Activated B cell treated with CpG ODN at 0.5 μM for 24 hours (primary cell): ENCODE results near the gene TMEM115. TPM values are rescaled to one million over a fixed set of nuclear protein-coding genes. Genes with fewer than 3 reads are reported as not detected.

Experiments
- ATAC-seq: fragments of 200-7000 bp; cut with Tn5 transposase; one replicate; pipeline ENCODE4 v1.10.0; 2021; ENCODE audit warnings: low read depth, mild to moderate bottlenecking, moderate library complexity
- CTCF ChIA-PET: fragments of 350-600 bp; sonication (Branson Sonifier 250); formaldehyde crosslinking; loops from one replicate; lab custom pipeline; 2021; ENCODE audit warnings: antibody characterized with exemption; lab: Charles Lee
- POLR2A ChIA-PET: fragments of 350-600 bp; sonication (Branson Sonifier 250); formaldehyde crosslinking; loops from one replicate; lab custom pipeline; 2021; ENCODE audit warnings: antibody characterized with exemption; lab: Charles Lee
- DNase-seq: peaks from one replicate; pipeline ENCODE4 v3.0.0; 2022
- H3K27ac Mint-ChIP-seq: one replicate; pipeline ENCODE4 v1.8.0; 2020; ENCODE audit warnings: mixed read lengths
- H3K27me3 Mint-ChIP-seq: one replicate; pipeline ENCODE4 v1.8.0; 2021; ENCODE audit warnings: mixed read lengths
- H3K36me3 Mint-ChIP-seq: one replicate; pipeline ENCODE4 v1.8.0; 2021; ENCODE audit warnings: low read depth, mixed read lengths
- H3K4me1 Mint-ChIP-seq: one replicate; pipeline ENCODE4 v1.8.0; 2021; ENCODE audit warnings: mixed read lengths
- H3K4me3 Mint-ChIP-seq: one replicate; pipeline ENCODE4 v1.8.0; 2020; ENCODE audit warnings: mild to moderate bottlenecking, mixed read lengths
- H3K9me3 Mint-ChIP-seq: one replicate; pipeline ENCODE4 v1.8.0; 2020; ENCODE audit warnings: mixed read lengths
- CTCF ChIP-seq: fragments of 200-600 bp; IDR thresholded peaks from one replicate; pipeline ENCODE4 v1.8.0; 2022; ENCODE audit warnings: antibody characterized with exemption, mild to moderate bottlenecking
- intact Hi-C: fragments of 100-400 bp; cut with micrococcal nuclease; formaldehyde crosslinking; loops from one replicate; pipeline ENCODE4 v1.15.1; 2024
- total RNA-seq: library from RNA; stranded (reverse); gene quantifications from 2 replicates; pipeline ENCODE4 v1.2.3, GENCODE V29; 2022

Gene TMEM115
- total RNA-seq, 1 donor from 2014 or later: 19.6 TPM

- Mint-ChIP-seq H3K4me1 (peaks cover 17% of the 10 kb centered on the region), H3K27ac (no peak overlapping the region), H3K27me3 (peaks cover 2% of the 10 kb centered on the region), H3K36me3 (no peaks in the 10 kb centered on the region), H3K9me3 (no peaks in the 10 kb centered on the region), H3K4me3 (no peak overlapping the region)
- ATAC-seq (no peak), DNase-seq (no peak)
- POLR2A ChIA-PET: no interaction called here
- intact Hi-C loops: no loop called here
- CTCF ChIA-PET: no interaction called here
- TF ChIP-seq CTCF: no peak
Measured at GRCh38 chr3:50369012-50369670, 9.8 kb upstream of the TMEM115 start.

- ChIA-PET CTCF (no interaction called here), POLR2A (interaction anchor here (1.0 to 2.1 kb wide), 8 partner anchors 9 to 250 kb away, joined by 3 to 21 read pairs (median 5); partner anchors contain the start of genes C3orf18, CYB561D2, NPRL2 and RASSF1)
- H3K27me3 Mint-ChIP-seq: peaks cover 2% of the 10 kb centered on the region
- no peaks in the 10 kb centered on the region for H3K9me3 Mint-ChIP-seq
- no peak for DNase-seq
- H3K36me3 Mint-ChIP-seq: no peaks in the 10 kb centered on the region
- peak overlapping the region; percentile 85 for H3K4me3 Mint-ChIP-seq
- TF ChIP-seq CTCF: no peak
- intact Hi-C loops: loop anchor here (1.0 kb wide), 3 partner anchors 16 to 250 kb away; partner anchors contain the start of genes CYB561D2 and NPRL2
- H3K4me1 Mint-ChIP-seq: peaks cover 19% of the 10 kb centered on the region
- H3K27ac Mint-ChIP-seq: peak overlapping the region; percentile 83
- no peak for ATAC-seq
Measured at GRCh38 chr3:50365842-50366220, 6.5 kb upstream of the TMEM115 start.

- POLR2A ChIA-PET: interaction anchor here (1.0 to 2.1 kb wide), 9 partner anchors 9 to 251 kb away, joined by 3 to 21 read pairs (median 5); partner anchors contain the start of genes C3orf18, CYB561D2, NPRL2 and RASSF1
- intact Hi-C loops: loop anchor here (1.0 kb wide), 3 partner anchors 15 to 251 kb away; partner anchors contain the start of genes CYB561D2 and NPRL2
- TF ChIP-seq CTCF: no peak
Measured at GRCh38 chr3:50365080-50365841, 5.9 kb upstream of the TMEM115 start.

GRCh38 chr3:50364573-50365079 lies 5.3 kb upstream of the TMEM115 start:
- Mint-ChIP-seq H3K4me3 (peak overlapping the region; percentile 85), H3K27me3 (peaks cover 2% of the 10 kb centered on the region), H3K9me3 (no peaks in the 10 kb centered on the region), H3K36me3 (no peaks in the 10 kb centered on the region), H3K27ac (no peak overlapping the region), H3K4me1 (peaks cover 24% of the 10 kb centered on the region)
- POLR2A ChIA-PET: interaction anchor here (0.7 to 2.1 kb wide), 9 partner anchors 8 to 434 kb away, joined by 3 to 21 read pairs (median 4); partner anchors contain the start of genes CYB561D2, NPRL2, RASSF1 and TUSC2
- ATAC-seq: peak; percentile 23
- CTCF ChIA-PET: interaction anchor here (1.2 kb wide), 1 partner anchor 177 kb away, joined by 4 read pairs; no protein-coding TSS in a partner anchor
- no peak for TF ChIP-seq CTCF
- no peak for DNase-seq
- intact Hi-C loops: loop anchor here (1.0 kb wide), 3 partner anchors 14 to 252 kb away; partner anchors contain the start of genes CYB561D2 and NPRL2

More at GRCh38 chr3:50365080-50365841, 5.9 kb upstream of the TMEM115 start:
- ATAC-seq (peak; percentile 97), DNase-seq (peak; percentile 85)
- Mint-ChIP-seq H3K27me3 (peaks cover 2% of the 10 kb centered on the region), H3K36me3 (no peaks in the 10 kb centered on the region), H3K9me3 (no peaks in the 10 kb centered on the region), H3K27ac (peak overlapping the region; percentile 83), H3K4me3 (peak overlapping the region; percentile 85), H3K4me1 (peaks cover 19% of the 10 kb centered on the region)
- CTCF ChIA-PET: interaction anchor here (1.2 kb wide), 1 partner anchor 177 kb away, joined by 4 read pairs; no protein-coding TSS in a partner anchor
